HTR-8/SVneo (cell line): ENCODE results near the gene MAD1L1.

Experiments
- DNase-seq: peaks from one replicate; pipeline ENCODE4 v3.0.0; 2011; ENCODE audit warnings: low spot score, mixed read lengths; ENCODE audit not compliant: insufficient read length
- FAIRE-seq: peaks from 2 replicates; lab custom pipeline; 2011; peaks lifted over from hg19 to GRCh38; lab: Jason Lieb, UNC

The MAD1L1 gene

DNA sequence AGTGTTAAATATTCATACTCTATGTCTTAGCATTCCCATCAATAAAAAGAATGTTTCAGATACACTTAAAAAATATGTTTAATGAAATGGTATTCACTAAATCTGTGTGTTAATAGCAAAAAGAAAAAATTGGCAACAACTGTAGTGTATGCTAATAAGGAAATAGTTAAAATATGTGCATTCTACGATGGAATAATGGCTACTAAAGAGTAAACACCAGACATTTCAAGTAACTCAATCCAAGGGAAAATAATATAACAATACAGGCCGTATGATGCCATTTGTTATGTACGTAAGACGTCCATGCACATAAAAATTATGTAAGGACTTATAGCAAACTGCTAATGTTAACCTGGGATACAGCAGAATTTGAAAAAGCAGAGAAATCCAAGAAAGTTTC is 46.6 kb downstream of the MAD1L1 start:
- FAIRE-seq (no peak), DNase-seq (no peak)

DNA sequence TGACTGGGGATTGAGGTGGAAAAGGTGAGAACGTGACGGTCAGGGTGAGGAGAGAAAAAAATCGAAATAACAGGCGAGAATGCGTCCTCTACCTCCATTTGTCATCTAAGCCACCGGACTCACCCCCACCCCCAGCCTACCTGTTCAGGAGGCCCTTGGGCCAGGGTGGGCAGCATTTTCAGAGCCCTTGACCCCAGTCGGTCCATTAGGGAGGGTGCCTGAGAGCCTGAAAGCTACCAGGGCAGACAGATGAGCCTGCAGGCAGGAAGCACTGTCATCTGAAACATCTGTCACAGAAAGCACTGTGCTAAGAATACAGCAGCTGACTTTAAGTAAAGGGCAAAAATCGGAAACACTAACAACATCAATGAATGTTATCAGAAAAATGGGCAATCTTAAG is 47.0 kb downstream of the MAD1L1 start:
- no peak for FAIRE-seq

DNA sequence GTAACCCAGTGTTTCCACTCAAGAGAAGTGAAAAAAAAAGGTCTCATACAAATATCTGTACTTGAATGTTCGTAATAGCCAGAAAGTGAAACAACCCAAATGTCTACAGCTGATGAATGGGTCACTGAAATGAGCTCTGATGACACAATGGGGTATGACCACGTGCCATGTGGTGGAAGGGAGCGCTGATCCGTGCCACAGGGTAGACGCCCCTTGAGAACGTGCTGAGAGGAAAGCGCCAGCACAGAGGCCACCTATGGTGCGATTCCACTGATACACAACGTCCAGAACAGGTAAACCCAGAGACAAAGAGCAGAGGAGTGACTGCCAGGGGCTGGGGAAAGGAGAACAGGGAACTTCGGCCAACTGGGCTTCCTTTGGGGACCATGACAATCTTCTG is 50.3 kb downstream of the MAD1L1 start:
- DNase-seq (no peak), FAIRE-seq (no peak)

More for the DNA sequence above, 47.0 kb downstream of the MAD1L1 start:
- no peak for DNase-seq

DNA sequence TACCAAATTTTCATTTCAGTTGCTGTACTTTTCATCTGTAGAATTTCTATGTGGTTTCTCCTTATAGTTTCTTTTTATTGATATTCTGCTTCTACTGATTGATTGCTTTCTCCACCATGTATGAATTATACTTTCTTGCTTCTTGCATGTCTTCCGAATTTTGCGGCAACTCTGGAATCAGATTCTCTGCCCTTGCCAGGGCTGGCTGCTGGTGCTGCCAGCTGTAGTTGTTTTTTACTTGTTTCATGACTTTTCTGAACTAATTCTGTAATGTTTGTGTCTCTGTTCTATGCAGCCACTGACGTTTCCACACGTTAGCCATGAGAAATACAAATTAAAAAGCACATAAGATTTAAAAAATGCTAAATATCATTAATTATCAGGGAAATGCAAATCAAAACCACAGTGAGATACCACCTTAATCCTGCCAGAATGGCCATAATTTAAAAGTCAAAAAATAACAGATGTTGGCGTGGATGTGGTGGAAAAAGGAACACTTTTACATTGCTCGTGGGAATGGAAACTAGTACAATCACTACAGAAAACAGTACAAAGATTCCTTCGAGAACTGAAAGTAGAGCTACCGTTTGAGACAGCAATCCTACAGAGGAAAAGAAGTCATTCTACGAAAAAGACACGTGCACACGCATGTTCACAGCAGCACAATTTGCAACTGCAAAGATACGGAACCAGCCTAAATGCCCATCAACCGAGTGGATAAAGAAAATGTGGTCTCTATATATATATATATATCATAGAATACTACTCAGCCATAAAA is 51.5 kb downstream of the MAD1L1 start:
- FAIRE-seq (no peak), DNase-seq (no peak)

DNA sequence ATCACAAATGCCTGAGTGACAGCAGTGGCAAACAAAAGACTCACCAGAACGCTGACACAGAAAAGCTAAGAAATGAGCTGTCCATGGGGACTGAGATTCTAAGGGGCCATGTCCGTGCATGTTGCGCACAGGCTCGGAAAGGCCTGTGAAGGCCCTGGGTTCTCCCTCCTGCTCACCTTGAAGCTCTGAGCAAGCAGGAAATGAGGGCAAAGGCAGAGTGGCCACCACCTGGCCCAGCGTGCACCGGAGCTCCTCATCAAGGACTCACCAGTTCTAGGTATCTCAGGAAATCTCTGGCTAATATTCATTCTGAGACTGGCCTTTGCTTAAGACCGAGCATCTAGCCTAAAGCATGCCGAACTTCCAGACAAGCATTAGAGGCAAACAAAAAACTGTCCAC is 52.7 kb downstream of the MAD1L1 start:
- no peak for FAIRE-seq

DNA sequence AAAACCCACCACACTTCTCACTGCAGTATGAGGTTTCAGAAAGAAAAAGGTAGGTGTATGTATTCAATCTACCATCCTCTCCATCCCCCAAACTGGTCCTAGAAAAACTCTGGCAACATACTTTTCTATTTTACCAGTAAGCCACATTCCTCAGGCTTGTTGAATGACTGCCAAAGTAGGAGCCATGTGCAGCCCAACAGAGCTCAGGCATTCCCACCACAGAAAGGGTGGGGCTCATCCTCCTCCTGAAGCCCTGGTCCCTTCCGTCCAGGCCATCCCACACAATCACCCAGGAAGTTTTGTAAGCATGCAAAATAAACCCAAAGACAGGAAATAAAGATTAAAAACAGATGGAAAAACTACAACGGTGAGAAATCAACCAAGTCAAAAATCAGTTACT is 57.2 kb downstream of the MAD1L1 start:
- FAIRE-seq, result peak; percentile 91
- peak; percentile 99 for DNase-seq

More for the DNA sequence above, 52.7 kb downstream of the MAD1L1 start:
- DNase-seq, result no peak

DNA sequence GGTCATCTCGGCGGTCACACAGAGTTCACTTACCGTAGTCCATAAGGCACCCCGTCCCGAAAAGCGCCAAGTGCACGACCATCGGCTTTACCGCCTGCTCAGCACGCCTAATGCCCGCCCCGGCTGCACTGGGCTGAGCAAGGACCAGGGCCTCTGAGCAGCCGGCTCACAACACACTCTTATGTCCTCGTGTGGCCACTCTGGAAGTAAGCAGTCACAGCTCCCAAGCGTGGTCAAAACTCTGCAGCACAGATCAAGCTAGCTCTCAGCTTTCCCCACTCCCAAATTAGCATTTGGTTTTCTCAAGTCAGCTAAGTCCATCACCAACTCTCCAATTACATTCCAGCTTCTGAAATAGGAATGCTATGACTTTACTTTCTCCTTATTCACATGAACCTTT is 57.7 kb downstream of the MAD1L1 start:
- DNase-seq (no peak), FAIRE-seq (peak; percentile 85)

DNA sequence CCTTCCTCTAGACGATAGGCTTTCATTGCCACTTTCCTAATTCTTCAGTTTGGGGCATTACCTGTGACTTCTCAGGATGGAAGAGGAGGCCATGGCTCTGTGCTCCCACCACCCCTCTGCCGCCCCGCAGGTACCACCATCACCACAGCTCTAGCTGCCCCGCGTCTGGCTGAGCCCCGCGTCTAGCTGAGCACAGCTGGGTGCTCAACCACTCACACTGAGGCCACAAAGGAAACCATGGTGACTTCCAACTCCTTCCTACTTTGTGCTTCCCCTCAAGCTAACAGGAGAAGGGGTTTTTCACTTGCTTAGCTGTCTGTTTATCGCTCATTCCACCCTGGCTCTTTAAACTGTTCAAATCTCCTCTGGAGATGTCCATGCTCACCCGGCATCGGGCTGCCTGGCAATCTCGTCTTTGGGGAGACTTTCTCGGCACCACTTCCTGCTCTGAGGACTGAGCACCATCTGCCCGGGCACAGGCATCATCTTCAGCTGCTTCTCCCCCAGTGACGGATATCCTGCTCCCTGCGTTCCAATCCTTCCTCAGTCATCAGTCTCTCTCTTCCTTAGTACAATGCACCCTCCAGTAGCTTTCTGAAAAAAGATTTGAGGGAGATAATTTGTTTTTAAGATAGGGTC is 59.4 kb downstream of the MAD1L1 start:
- FAIRE-seq (peak; percentile 9), DNase-seq (no peak)

DNA sequence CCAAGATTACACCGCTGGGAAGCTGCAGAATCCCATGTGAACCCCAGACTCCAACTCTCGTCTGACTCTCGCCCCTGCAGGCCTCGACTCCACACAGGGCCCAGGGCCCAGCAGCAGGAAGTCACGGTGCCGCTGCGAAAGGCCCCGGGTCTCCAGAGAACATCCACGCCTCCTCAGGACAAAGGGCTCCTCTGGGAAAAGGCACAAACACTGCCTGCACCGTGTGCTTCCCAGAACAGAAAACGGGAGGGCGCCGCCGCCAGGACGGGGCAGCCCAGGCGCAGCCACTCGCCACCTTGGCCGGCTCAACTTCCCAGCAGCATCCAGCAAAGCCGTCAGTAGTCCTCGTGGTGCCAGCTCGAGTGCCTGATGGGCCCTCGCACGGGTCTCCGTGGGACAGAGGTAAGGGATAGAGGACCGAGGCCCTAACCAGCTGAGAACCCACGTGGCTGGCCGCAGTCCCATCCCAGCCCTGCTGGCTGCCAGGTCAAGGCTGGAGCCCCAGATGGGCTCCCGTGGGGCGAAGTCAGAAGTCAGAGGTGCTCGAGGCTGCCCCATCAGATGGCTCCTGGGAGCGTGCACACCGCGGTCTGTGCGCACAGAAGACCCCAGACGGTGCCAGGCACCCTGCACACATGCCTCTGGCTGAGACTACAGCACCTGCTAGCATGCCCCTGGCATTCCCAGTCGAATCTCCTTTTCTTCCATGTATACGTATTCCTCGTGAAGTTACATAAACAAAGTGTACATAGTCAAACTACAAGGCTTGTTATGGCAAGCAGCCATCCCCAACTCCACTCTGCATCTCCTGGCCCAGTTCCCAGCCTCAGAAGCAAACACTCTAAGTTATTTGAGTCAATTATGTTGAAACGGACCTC is 60.2 kb downstream of the MAD1L1 start:
- DNase-seq (peak; percentile 61), FAIRE-seq (peak; percentile 68)

DNA sequence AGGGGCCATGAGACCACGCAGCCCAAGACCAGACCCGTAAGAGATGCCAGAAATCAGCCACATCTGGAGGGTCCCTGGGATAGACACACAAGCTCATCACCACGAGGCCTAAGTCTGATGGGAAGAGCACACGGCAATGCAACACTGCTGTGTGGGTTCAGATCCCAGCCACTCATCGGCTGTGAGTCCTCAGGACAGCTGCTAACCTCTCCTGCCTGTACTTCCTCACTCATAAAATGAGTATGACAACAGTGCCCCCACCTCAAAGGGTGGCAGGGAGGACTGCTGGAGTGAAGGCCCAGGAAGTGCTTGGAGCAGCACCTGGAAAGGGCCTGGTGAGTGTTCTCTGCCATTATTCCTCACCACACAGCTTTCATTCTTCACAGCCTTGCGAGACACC is 60.9 kb downstream of the MAD1L1 start:
- no peak for FAIRE-seq

DNA sequence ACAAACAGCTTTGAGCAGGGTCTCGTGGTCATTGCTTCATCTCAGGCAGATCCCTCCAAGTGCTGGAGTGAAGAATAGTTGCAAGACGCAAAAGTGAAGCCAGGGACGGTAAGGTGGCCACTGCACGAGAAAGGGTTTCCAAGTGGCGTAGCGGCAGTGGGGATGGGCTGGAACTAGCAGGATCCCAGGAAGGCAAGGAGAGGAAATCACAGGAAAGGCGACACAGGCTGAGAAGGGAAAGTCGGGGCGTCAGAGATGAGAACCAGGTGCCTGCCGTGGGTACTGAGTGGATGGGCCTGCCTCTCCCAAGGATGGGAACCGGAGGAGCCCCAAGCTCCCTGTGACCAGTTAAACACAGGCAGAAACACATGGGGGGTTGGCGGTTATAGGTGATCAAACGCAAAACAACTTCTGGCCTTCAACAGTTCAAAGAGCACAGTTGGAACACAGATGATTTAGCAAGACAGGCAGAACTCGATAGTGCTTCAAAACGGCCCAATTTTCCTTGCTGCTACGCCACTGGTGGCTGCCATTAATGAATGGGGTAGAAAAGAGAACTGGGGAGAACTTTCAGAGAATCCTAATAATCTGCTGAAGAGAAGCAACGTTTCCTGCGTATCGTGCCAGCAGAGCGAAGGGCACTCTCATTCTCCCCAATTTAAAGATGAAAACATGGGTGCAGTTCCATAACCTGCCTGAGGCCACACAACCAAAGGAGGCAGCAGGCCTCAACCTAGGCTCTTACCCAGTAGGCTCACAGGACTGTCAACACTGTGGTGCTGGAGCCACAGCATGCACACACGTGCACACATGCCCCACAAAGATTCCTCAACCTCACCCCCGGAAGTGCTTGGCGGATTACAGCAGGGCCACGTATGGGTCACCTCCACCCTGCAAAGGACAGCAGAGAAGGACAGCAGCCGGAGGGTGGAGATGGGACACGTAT is 61.9 kb downstream of the MAD1L1 start:
- peak; percentile 20 for FAIRE-seq
- DNase-seq, result no peak

More for the DNA sequence above, 60.9 kb downstream of the MAD1L1 start:
- DNase-seq, result no peak

DNA sequence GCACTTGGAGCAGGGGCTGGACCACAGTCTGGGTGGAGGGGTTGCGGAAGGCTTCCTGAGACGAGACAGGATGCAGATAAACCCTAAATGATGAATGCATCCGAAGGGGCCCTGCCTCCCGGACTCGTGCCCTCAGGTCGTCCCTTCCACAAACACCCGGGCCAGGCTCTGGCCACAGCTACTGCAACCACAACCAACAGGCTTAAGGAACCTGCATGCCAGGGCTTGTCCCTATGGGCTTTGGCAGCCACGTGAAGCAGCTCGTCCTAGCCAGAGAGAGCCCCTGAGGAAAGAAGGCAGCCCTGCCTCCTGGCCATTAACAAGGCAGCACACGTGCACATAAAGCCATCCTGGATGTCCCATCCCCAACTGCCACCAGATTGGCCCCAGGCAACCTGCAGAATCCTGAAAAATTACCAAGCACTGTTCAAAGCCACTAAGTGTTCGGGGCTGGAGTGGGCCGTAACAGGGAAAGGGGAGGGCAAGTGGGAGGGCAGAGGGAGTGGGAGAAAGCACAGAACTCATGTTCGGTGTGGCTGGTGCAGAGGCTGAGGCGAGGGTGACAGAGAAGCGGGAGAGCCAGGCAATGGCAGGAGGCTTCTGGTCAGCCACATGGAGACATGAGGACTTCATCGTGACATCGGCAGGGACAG is 62.7 kb downstream of the MAD1L1 start:
- DNase-seq, result peak; percentile 81
- peak; percentile 92 for FAIRE-seq

DNA sequence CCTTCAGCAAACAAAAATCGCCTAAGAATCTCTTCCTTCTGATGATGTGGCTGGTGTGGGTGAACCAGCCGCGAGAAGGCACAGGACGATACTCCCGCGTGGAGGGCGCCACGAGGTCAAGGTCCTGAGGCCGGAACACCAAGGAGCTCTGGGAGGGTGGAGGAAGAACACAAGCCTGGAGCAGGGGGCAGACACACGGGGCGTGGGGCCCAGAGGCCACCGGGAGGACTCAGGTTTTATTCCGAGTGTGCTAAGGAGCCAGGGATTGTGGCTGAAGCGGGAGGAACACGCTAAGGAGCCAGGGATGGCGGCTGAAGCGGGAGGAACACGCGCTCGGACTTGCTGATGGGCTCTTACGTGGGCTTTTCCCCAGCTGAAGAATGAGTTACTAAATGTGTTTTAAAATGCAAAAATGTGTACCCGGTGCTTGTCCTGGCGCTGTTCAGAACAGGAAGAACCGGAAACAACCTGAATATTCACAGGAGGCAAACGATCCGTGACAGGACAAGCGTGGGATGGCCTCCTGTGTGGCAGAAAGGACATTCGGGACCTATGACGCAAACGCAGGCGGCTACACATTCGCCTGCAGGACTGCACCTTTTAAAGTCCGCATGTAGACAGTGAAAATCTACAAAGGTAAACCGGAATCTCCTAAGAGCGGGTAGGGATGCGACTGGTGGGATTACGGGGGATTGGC is 64.0 kb downstream of the MAD1L1 start:
- DNase-seq, result no peak
- no peak for FAIRE-seq

DNA sequence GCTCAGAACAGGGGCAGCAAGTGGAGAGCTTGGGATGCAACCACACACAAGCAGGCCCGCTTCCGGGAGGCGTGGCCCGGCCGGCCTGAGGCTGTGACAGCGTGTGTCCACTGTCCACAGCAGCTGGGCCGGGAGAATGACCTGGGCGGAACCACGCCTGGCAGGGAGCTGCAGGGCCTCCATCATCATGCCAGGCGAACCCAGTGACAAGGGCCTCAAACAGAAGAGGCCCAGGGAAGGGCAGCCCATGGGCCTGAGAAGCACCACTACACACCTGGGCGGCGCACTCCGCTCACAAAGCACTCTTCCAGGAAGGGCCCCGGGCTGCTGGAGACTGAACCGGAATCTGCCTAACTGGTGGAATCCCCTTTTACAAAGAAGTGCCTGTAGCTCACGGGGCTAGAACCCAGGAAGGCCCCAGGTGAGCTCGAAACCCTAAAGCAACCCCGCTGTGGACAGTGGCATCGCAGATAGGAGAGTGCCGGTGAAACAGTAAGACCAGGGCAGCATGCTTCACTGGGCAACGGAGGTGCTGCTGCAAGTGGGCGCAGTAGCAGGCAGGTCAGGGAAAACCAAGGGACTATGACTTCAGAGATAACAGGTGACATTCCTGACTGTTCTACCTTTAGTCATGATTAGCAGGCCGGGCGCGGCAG is 66.0 kb downstream of the MAD1L1 start:
- no peak for DNase-seq
- FAIRE-seq, result no peak

DNA sequence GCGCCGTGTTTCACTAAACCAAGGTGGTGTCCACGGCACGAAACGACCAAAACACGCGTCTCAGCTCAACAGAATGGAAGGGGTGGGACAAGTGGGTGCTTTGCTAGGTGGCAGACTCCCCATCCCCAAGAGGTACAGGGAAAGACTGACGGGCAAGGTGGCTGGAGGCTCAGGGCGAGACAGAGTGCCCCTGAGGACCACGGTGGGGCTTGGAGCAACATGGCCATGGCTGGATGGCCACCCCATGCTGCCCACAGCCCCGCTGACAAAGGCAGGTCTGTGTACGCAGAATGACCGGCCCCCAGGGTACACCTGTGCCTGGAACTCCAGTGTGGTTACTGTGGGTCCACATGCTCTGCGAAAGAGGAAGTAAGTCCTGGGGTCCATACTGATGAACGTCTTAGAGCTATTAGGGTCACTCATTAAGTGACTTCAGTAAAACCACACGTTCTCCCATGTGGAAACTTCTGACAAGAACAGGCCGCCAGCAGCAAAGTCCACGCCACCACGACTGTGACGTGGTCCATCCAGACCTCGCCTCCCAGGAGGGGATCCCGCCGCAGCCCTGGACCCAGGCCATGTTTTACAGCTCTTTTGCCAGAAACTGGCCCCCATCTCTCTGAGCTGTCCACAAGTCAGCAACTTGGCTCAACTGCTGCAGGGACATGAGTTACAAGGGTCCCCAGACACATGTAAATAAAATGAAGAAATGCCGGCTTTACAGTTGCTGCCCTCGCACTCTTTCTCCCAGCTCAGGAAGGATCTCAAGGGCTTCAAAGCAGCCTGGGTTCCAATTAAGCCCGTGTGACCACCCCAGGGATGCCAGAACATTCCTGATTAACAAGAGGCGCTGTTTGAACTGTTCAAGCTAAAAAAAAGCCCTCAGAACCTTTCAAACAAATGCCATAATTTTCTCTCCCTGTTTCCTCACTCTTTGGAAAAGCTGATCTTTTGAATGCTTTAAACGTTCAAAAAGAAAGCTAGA is 66.8 kb downstream of the MAD1L1 start:
- no peak for DNase-seq
- no peak for FAIRE-seq

DNA sequence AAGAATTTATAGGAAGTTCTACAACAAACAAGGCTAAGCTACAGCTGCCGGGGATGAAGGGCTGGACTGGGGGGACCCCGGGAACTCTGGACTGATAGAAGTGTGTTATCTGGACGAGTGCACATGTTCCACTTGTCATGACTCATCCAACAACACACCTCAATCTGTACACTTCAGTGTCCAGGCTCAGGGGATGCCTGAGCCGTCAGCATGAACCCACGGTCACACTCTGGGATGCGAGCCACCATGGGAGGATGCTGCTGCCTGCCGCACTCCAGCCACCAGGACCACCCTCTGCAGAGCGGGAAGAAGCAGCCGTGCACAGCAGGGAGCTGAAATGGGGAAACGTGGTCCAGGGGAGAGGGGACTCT is 67.5 kb downstream of the MAD1L1 start:
- peak; percentile 13 for FAIRE-seq
- DNase-seq, result no peak

DNA sequence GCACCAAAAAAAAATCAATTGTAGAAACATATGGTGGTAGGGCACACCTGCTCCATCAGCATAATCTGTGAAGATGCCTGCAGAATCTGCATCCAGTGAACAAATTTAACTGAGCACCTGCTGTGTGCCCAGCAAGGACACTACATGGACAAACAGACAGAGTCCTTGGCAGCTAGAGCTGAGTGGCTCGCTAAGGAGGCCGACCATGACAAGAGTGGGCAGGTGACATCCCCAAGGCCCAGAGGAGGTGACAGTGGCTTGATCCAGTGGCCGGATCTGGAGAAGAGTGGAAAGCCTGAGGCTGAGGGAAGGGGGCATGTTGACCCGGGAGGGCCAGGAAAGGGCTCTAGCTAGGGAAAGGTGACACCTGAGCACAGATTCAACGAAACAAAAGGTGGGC is 68.1 kb downstream of the MAD1L1 start:
- FAIRE-seq (no peak), DNase-seq (no peak)
